HL-60 (cell line): Measurements from ENCODE around the gene PLPP6.

Source experiments
- CTCF ChIP-seq: IDR thresholded peaks from one replicate; pipeline ENCODE4 v1.5.1; 2011; ENCODE audit warnings: low read length, control low read depth, inconsistent platforms; ENCODE audit not compliant: insufficient read depth
- GABPA ChIP-seq: IDR thresholded peaks from 2 replicates; pipeline ENCODE4 v1.6.1; 2012; ENCODE audit warnings: low read depth
- POLR2AphosphoS5 ChIP-seq: IDR thresholded peaks from 2 replicates; pipeline ENCODE4 v1.6.1; 2012; ENCODE audit warnings: low read depth
- REST ChIP-seq: IDR thresholded peaks from 2 replicates; pipeline ENCODE4 v1.6.1; 2012; ENCODE audit warnings: low read depth; ENCODE audit not compliant: insufficient replicate concordance
- SPI1 ChIP-seq: IDR thresholded peaks from 2 replicates; pipeline ENCODE4 v1.6.1; 2012; ENCODE audit warnings: low read depth, mild to moderate bottlenecking, borderline replicate concordance

GRCh38 chr9:4689021-4689420 is 26.9 kb downstream of the PLPP6 start:
- TF ChIP-seq REST = no peak
- TF ChIP-seq CTCF = no peak
- no peak for TF ChIP-seq POLR2AphosphoS5
- no peak for TF ChIP-seq GABPA
- TF ChIP-seq SPI1 = no peak
